Epithelial cell of esophagus (primary cell): ENCODE results near the gene FKTN.
"Not testable (repeated sequence)": the region's sequence is repeated elsewhere in the genome, so short reads cannot be mapped to it uniquely, and the experiment has no call there.

ENCODE experiments used
- DNase-seq: peaks from one replicate; pipeline ENCODE4 v3.0.0; 2010; ENCODE audit warnings: low read depth
- H3K4me3 ChIP-seq: 2 replicates; pipeline ENCODE4 v1.5.1; 2011; ENCODE audit warnings: mild to moderate bottlenecking, low read length, control low read depth
- CTCF ChIP-seq: IDR thresholded peaks from 2 replicates; pipeline ENCODE4 v1.5.1; 2011; ENCODE audit warnings: low read depth, mild to moderate bottlenecking, low read length, control low read depth, inconsistent platforms; ENCODE audit not compliant: insufficient read depth; ENCODE audit errors: missing control alignments

The FKTN gene

GRCh38 chr9:105557804-105558610, at the start of gene FKTN:
Gene FKTN (plus strand): TSS chr9:105558131. CDS start chr9:105575033, 16,902 bp downstream.
- peak within 1 kb of the TSS; percentile 95 for H3K4me3 ChIP-seq
- peak; percentile 87 for DNase-seq
- TF ChIP-seq CTCF, result no peak

GRCh38 chr9:105508530-105508929, 49.4 kb upstream of the FKTN start:
- no peak for TF ChIP-seq CTCF

GRCh38 chr9:105510024-105510423, 47.9 kb upstream of the FKTN start:
- DNase-seq, result peak; percentile 67
- H3K4me3 ChIP-seq, result no peak overlapping the region
- TF ChIP-seq CTCF, result no peak

More at GRCh38 chr9:105508530-105508929, 49.4 kb upstream of the FKTN start:
- no peak overlapping the region for H3K4me3 ChIP-seq
- no peak for DNase-seq

- TF ChIP-seq CTCF, result no peak
- no peak for DNase-seq
These were observed 46.5 kb upstream of the FKTN start for GRCh38 chr9:105511446-105511845.

GRCh38 chr9:105515811-105516413, 42.0 kb upstream of the FKTN start:
- no peak overlapping the region for H3K4me3 ChIP-seq
- DNase-seq, result no peak
- no peak for TF ChIP-seq CTCF

More at GRCh38 chr9:105511446-105511845, 46.5 kb upstream of the FKTN start:
- H3K4me3 ChIP-seq, result no peak overlapping the region

GRCh38 chr9:105519710-105520369, 38.1 kb upstream of the FKTN start:
- not testable (repeated sequence) for DNase-seq, H3K4me3 ChIP-seq

GRCh38 chr9:105520992-105521391, 36.9 kb upstream of the FKTN start:
- DNase-seq, H3K4me3 ChIP-seq: not testable (repeated sequence)

- not testable (repeated sequence) for DNase-seq, H3K4me3 ChIP-seq
These were observed 35.1 kb upstream of the FKTN start for GRCh38 chr9:105522618-105523385.
